22Rv1 (cell line): ENCODE data around the gene PLA1A.

Source experiments
- ZFX ChIP-seq: fragments of 450-650 bp; IDR thresholded peaks from 2 replicates; pipeline ENCODE4 v1.6.1; 2017; ENCODE audit warnings: antibody characterized with exemption, borderline replicate concordance
- TF ChIP-seq, protein P1 (sequence below): fragments of 450-650 bp; IDR thresholded peaks from 2 replicates; pipeline ENCODE4 v1.5.1; 2017; ENCODE audit warnings: mild to moderate bottlenecking

DNA sequence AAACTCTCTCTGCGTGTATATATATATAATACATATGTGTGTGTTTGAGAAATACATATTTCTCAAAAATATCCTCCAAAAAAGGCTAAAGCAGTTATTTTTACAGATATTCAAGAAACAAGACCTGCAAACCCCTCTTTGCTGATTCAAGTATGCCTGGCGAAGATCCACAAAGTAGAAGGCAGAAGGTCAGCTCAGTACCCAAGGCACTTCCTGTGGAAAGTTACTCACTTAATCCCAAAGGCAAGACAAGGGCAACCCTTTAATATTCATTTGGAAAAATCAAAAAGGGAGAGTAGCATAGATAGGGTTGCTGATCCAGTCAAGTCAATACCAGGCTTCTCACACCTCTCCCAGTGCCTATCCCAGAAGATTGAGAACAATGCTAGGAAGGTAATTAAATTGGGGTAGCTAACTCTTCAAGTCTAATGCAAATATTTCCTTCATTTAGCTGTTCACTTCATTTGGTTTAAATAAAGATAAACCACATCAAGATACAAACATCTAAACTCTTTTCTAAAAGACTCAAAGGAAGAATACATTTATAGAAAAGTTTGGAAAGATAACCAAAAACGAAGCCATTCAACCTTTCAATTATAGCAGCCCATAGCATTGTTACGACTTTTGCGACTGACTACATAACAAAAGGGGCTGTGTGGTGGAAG lies 72.4 kb downstream of the PLA1A start:
- TF ChIP-seq, protein P1, sequence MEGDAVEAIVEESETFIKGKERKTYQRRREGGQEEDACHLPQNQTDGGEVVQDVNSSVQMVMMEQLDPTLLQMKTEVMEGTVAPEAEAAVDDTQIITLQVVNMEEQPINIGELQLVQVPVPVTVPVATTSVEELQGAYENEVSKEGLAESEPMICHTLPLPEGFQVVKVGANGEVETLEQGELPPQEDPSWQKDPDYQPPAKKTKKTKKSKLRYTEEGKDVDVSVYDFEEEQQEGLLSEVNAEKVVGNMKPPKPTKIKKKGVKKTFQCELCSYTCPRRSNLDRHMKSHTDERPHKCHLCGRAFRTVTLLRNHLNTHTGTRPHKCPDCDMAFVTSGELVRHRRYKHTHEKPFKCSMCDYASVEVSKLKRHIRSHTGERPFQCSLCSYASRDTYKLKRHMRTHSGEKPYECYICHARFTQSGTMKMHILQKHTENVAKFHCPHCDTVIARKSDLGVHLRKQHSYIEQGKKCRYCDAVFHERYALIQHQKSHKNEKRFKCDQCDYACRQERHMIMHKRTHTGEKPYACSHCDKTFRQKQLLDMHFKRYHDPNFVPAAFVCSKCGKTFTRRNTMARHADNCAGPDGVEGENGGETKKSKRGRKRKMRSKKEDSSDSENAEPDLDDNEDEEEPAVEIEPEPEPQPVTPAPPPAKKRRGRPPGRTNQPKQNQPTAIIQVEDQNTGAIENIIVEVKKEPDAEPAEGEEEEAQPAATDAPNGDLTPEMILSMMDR: no peak
- TF ChIP-seq ZFX: no peak
